HUES48 (cell line): ENCODE results near the gene LMNTD2.

Experiments
- H3K27ac ChIP-seq: one replicate; pipeline ENCODE4 v1.7.0; 2013; ENCODE audit warnings: low read depth, low read length, inconsistent platforms
- H3K27me3 ChIP-seq: 2 replicates; pipeline ENCODE4 v1.6.1; 2013; ENCODE audit warnings: mild to moderate bottlenecking, low read length; ENCODE audit not compliant: control insufficient read depth, insufficient read depth
- H3K36me3 ChIP-seq: 2 replicates; pipeline ENCODE4 v1.6.1; 2013; ENCODE audit warnings: low read length; ENCODE audit not compliant: control insufficient read depth, insufficient read depth
- H3K4me1 ChIP-seq: 2 replicates; pipeline ENCODE4 v1.6.1; 2013; ENCODE audit warnings: mild to moderate bottlenecking, low read length; ENCODE audit not compliant: control insufficient read depth, insufficient read depth
- H3K4me3 ChIP-seq: 2 replicates; pipeline ENCODE4 v1.5.1; 2013; ENCODE audit warnings: mild to moderate bottlenecking, low read depth, low read length
- H3K9ac ChIP-seq: 2 replicates; pipeline ENCODE4 v1.6.1; 2013; ENCODE audit warnings: mild to moderate bottlenecking, low read depth, low read length, moderate library complexity
- H3K9me3 ChIP-seq: 2 replicates; pipeline ENCODE4 v1.6.1; 2013; ENCODE audit warnings: low read length; ENCODE audit not compliant: control insufficient read depth, insufficient read depth

Gene LMNTD2

GRCh38 chr11:598005-598680 is 37.6 kb upstream of the LMNTD2 start:
- H3K9me3 ChIP-seq: no peaks in the 10 kb centered on the region
- H3K4me1 ChIP-seq: no peaks in the 10 kb centered on the region
- no peak overlapping the region for H3K4me3 ChIP-seq
- peaks cover 90% of the 10 kb centered on the region for H3K36me3 ChIP-seq
- no peak overlapping the region for H3K27ac ChIP-seq
- no peak overlapping the region for H3K9ac ChIP-seq
- H3K27me3 ChIP-seq: no peaks in the 10 kb centered on the region

GRCh38 chr11:597166-597725 is 36.7 kb upstream of the LMNTD2 start:
- H3K27me3 ChIP-seq: no peaks in the 10 kb centered on the region
- H3K9ac ChIP-seq: no peak overlapping the region
- no peak overlapping the region for H3K27ac ChIP-seq
- peaks cover 93% of the 10 kb centered on the region for H3K36me3 ChIP-seq
- H3K4me3 ChIP-seq: no peak overlapping the region
- no peaks in the 10 kb centered on the region for H3K9me3 ChIP-seq
- H3K4me1 ChIP-seq: no peaks in the 10 kb centered on the region

GRCh38 chr11:596374-596773 is 35.8 kb upstream of the LMNTD2 start:
- Histone ChIP-seq H3K9ac (no peak overlapping the region), H3K27me3 (no peaks in the 10 kb centered on the region), H3K36me3 (peaks cover 90% of the 10 kb centered on the region), H3K9me3 (no peaks in the 10 kb centered on the region), H3K4me3 (no peak overlapping the region), H3K4me1 (no peaks in the 10 kb centered on the region), H3K27ac (no peak overlapping the region)

- Histone ChIP-seq H3K4me3 (no peak overlapping the region), H3K9ac (no peak overlapping the region), H3K36me3 (peaks cover 92% of the 10 kb centered on the region), H3K4me1 (no peaks in the 10 kb centered on the region), H3K9me3 (no peaks in the 10 kb centered on the region), H3K27me3 (no peaks in the 10 kb centered on the region), H3K27ac (no peak overlapping the region)
These were observed 34.9 kb upstream of the LMNTD2 start for GRCh38 chr11:595400-595799.

- Histone ChIP-seq H3K27me3 (no peaks in the 10 kb centered on the region), H3K36me3 (peaks cover 94% of the 10 kb centered on the region), H3K4me1 (no peaks in the 10 kb centered on the region), H3K9me3 (no peaks in the 10 kb centered on the region), H3K4me3 (no peak overlapping the region), H3K27ac (no peak overlapping the region), H3K9ac (no peak overlapping the region)
These were observed 32.8 kb upstream of the LMNTD2 start for GRCh38 chr11:593347-593746.

- no peaks in the 10 kb centered on the region for H3K4me1 ChIP-seq
- no peaks in the 10 kb centered on the region for H3K27me3 ChIP-seq
- H3K9ac ChIP-seq: no peak overlapping the region
- H3K9me3 ChIP-seq: no peaks in the 10 kb centered on the region
- no peak overlapping the region for H3K27ac ChIP-seq
- H3K36me3 ChIP-seq: peaks cover 93% of the 10 kb centered on the region
- no peak overlapping the region for H3K4me3 ChIP-seq
These were observed 32.4 kb upstream of the LMNTD2 start for GRCh38 chr11:592918-593317.

- H3K9ac ChIP-seq: no peak overlapping the region
- H3K36me3 ChIP-seq: peaks cover 93% of the 10 kb centered on the region
- no peaks in the 10 kb centered on the region for H3K9me3 ChIP-seq
- no peaks in the 10 kb centered on the region for H3K27me3 ChIP-seq
- no peak overlapping the region for H3K27ac ChIP-seq
- H3K4me1 ChIP-seq: no peaks in the 10 kb centered on the region
- H3K4me3 ChIP-seq: no peak overlapping the region
These were observed 32.0 kb upstream of the LMNTD2 start for GRCh38 chr11:592501-592900.

- Histone ChIP-seq H3K36me3 (peaks cover 95% of the 10 kb centered on the region), H3K27ac (no peak overlapping the region), H3K4me1 (no peaks in the 10 kb centered on the region), H3K27me3 (no peaks in the 10 kb centered on the region), H3K9me3 (no peaks in the 10 kb centered on the region), H3K4me3 (no peak overlapping the region), H3K9ac (no peak overlapping the region)
These were observed 30.5 kb upstream of the LMNTD2 start for GRCh38 chr11:590997-591396.

- Histone ChIP-seq H3K4me3 (no peak overlapping the region), H3K9me3 (no peaks in the 10 kb centered on the region), H3K9ac (no peak overlapping the region), H3K27me3 (no peaks in the 10 kb centered on the region), H3K4me1 (no peaks in the 10 kb centered on the region), H3K27ac (no peak overlapping the region), H3K36me3 (peaks cover 83% of the 10 kb centered on the region)
These were observed 29.3 kb upstream of the LMNTD2 start for GRCh38 chr11:589798-590197.

GRCh38 chr11:587978-588380 is 27.4 kb upstream of the LMNTD2 start:
- H3K4me1 ChIP-seq: no peaks in the 10 kb centered on the region
- H3K4me3 ChIP-seq: no peak overlapping the region
- H3K27ac ChIP-seq: no peak overlapping the region
- no peaks in the 10 kb centered on the region for H3K9me3 ChIP-seq
- no peak overlapping the region for H3K9ac ChIP-seq
- no peaks in the 10 kb centered on the region for H3K27me3 ChIP-seq
- H3K36me3 ChIP-seq: peaks cover 79% of the 10 kb centered on the region

- no peak overlapping the region for H3K9ac ChIP-seq
- H3K36me3 ChIP-seq: peaks cover 77% of the 10 kb centered on the region
- no peak overlapping the region for H3K4me3 ChIP-seq
- no peaks in the 10 kb centered on the region for H3K27me3 ChIP-seq
- no peaks in the 10 kb centered on the region for H3K4me1 ChIP-seq
- H3K27ac ChIP-seq: no peak overlapping the region
- H3K9me3 ChIP-seq: no peaks in the 10 kb centered on the region
These were observed 27.0 kb upstream of the LMNTD2 start for GRCh38 chr11:587546-587945.
